ENCODE results near the gene EIF2B2. TPM values are rescaled to one million over a fixed set of nuclear protein-coding genes. Genes with fewer than 3 reads are reported as not detected.

EIF2B2 gene
- total RNA-seq, 6 experiments from 2014 or later, result 55.5 to 66.1 (median 59.0) TPM

GRCh38 chr14:75041613-75042012, 38.9 kb downstream of the EIF2B2 start:
- H3K27ac Mint-ChIP-seq, result peak overlapping the region; percentile 45
- peaks cover 5% of the 10 kb centered on the region; the same call in 1 of the 2 replicates for H3K36me3 Mint-ChIP-seq (ENCODE audit: low read depth)
- DNase-seq, result no peak
- no peak for TF ChIP-seq CTCF (IDR thresholded peaks at IDR 0.05)
- no peaks in the 10 kb centered on the region for H3K27me3 Mint-ChIP-seq (ENCODE audit: insufficient read depth)
- peak overlapping the region; percentile 44; the same call in 1 of the 2 replicates for H3K4me3 Mint-ChIP-seq
- no peaks in the 10 kb centered on the region for H3K9me3 Mint-ChIP-seq
- peaks cover 49% of the 10 kb centered on the region for H3K4me1 Mint-ChIP-seq (ENCODE audit: low read depth)

GRCh38 chr14:75042035-75042434, 39.3 kb downstream of the EIF2B2 start:
- no peak for TF ChIP-seq CTCF (IDR thresholded peaks at IDR 0.05)
- H3K27ac Mint-ChIP-seq, result peak overlapping the region; percentile 45
- no peak for DNase-seq

GRCh38 chr14:75044322-75044721, 41.6 kb downstream of the EIF2B2 start:
- H3K36me3 Mint-ChIP-seq (ENCODE audit: low read depth), result peaks cover 5% of the 10 kb centered on the region
- TF ChIP-seq CTCF (IDR thresholded peaks at IDR 0.05), result no peak
- H3K9me3 Mint-ChIP-seq, result no peaks in the 10 kb centered on the region
- DNase-seq, result peak; percentile 73
- peak overlapping the region; percentile 42 for H3K4me3 Mint-ChIP-seq
- peaks cover 74% of the 10 kb centered on the region for H3K4me1 Mint-ChIP-seq (ENCODE audit: low read depth)
- H3K27ac Mint-ChIP-seq, result peak overlapping the region; percentile 50
- no peaks in the 10 kb centered on the region for H3K27me3 Mint-ChIP-seq (ENCODE audit: insufficient read depth)

More at GRCh38 chr14:75042035-75042434, 39.3 kb downstream of the EIF2B2 start:
- Mint-ChIP-seq H3K4me1 (ENCODE audit: low read depth) (peaks cover 54% of the 10 kb centered on the region), H3K27me3 (ENCODE audit: insufficient read depth) (no peaks in the 10 kb centered on the region), H3K4me3 (peak overlapping the region; percentile 44), H3K36me3 (ENCODE audit: low read depth) (peaks cover 5% of the 10 kb centered on the region), H3K9me3 (no peaks in the 10 kb centered on the region)

- Mint-ChIP-seq H3K4me3 (peak overlapping the region; percentile 42), H3K27me3 (ENCODE audit: insufficient read depth) (no peaks in the 10 kb centered on the region), H3K36me3 (ENCODE audit: low read depth) (peaks cover 9% of the 10 kb centered on the region), H3K9me3 (no peaks in the 10 kb centered on the region), H3K27ac (peak overlapping the region; percentile 16), H3K4me1 (ENCODE audit: low read depth) (peaks cover 78% of the 10 kb centered on the region)
- DNase-seq, result no peak
- no peak for TF ChIP-seq CTCF (IDR thresholded peaks at IDR 0.05)
These were observed 42.0 kb downstream of the EIF2B2 start for GRCh38 chr14:75044752-75045151.

- Mint-ChIP-seq H3K27ac (peak overlapping the region; percentile 49; the same call in 1 of the 2 replicates), H3K27me3 (ENCODE audit: insufficient read depth) (peaks cover 1% of the 10 kb centered on the region), H3K9me3 (no peaks in the 10 kb centered on the region), H3K36me3 (ENCODE audit: low read depth) (peaks cover 11% of the 10 kb centered on the region), H3K4me1 (ENCODE audit: low read depth) (peaks cover 88% of the 10 kb centered on the region), H3K4me3 (no peak overlapping the region; the same call in 1 of the 2 replicates)
- DNase-seq, result no peak
- TF ChIP-seq CTCF (IDR thresholded peaks at IDR 0.05), result no peak
These were observed 43.6 kb downstream of the EIF2B2 start for GRCh38 chr14:75046275-75046674.

Data from HFFc6 (cell line).